Right atrium auricular region (tissue), 2 donors: Measurements from ENCODE around the gene CEP112. TPM values are rescaled to one million over a fixed set of nuclear protein-coding genes. Genes with fewer than 3 reads are reported as not detected.
"Not testable (repeated sequence)": the region's sequence is repeated elsewhere in the genome, so short reads cannot be mapped to it uniquely, and the experiment has no call there.

Source experiments
- DNase-seq: peaks from one replicate; pipeline ENCODE4 v3.0.0-alpha.2; 2019; ENCODE audit warnings: low spot score
- H3K27ac ChIP-seq, 2 donors: fragments of 200-600 bp; sonication (generic); 1 replicate in 1 of 2; 2 replicates in 1 of 2; pipeline ENCODE4 v1.5.1; 2016 to 2019
- H3K27me3 ChIP-seq, 2 donors: fragments of 200-600 bp; sonication (generic); one replicate each; pipeline versions ENCODE4 v1.5.1 to v1.6.0; 2017 to 2019
- H3K36me3 ChIP-seq: fragments of 200-600 bp; sonication (generic); one replicate; pipeline ENCODE4 v1.5.1; 2016
- H3K4me1 ChIP-seq, 2 donors: fragments of 200-600 bp; sonication (generic); one replicate each; pipeline versions ENCODE4 v1.5.1 to v1.6.0; 2017 to 2019
- H3K4me3 ChIP-seq, 2 donors: fragments of 200-600 bp; sonication (generic); 1 replicate in 1 of 2; 2 replicates in 1 of 2; pipeline ENCODE4 v1.5.1; 2017 to 2019; ENCODE audit warnings: mild to moderate bottlenecking in 1 of 2, moderate library complexity in 1 of 2
- H3K9me3 ChIP-seq, 2 donors: fragments of 200-600 bp; sonication (generic); one replicate each; pipeline ENCODE4 v1.5.1; 2019
- total RNA-seq, 2 donors: library from RNA; depleted of rRNA; stranded (reverse); fragments of >200 nt; gene quantifications; one replicate each; pipeline ENCODE4 v1.1.0, GENCODE V29; 2016
- TF ChIP-seq, protein P1 (sequence below), 2 donors: fragments of 200-600 bp; sonication (generic); IDR thresholded peaks; one replicate each; pipeline ENCODE4 v1.5.1; 2019; ENCODE audit warnings: antibody characterized with exemption in 2 of 2

CEP112 gene
- total RNA-seq, 2 donors from 2014 or later, result 8.1 to 11.2 TPM

DNA sequence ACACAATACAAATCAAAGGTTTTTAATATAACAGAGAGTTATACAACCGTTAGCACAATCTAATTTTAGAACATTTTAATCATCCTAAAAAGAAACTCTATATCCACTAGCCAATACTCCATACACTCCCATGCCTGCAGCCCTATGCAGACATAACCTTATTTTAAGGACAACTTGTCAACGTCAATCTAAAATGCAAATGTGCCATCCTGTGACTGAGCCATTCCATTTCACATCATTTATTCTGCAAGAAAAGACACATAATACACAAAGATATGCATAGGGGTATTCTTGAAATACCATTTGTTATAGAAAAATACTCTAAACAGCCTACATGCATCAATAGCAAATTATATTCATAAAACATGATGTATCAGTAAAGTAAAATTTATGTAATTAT lies 106.7 kb downstream of the CEP112 start:
- Histone ChIP-seq H3K9me3 (peaks cover 0 to 6% of the 10 kb centered on the region in 2 donors), H3K36me3 (no peaks in the 10 kb centered on the region), H3K4me1 (no peaks in the 10 kb centered on the region), H3K4me3 (no peak overlapping the region), H3K27me3 (no peaks in the 10 kb centered on the region), H3K27ac (no peak overlapping the region)
- DNase-seq, result no peak
- TF ChIP-seq, protein P1, sequence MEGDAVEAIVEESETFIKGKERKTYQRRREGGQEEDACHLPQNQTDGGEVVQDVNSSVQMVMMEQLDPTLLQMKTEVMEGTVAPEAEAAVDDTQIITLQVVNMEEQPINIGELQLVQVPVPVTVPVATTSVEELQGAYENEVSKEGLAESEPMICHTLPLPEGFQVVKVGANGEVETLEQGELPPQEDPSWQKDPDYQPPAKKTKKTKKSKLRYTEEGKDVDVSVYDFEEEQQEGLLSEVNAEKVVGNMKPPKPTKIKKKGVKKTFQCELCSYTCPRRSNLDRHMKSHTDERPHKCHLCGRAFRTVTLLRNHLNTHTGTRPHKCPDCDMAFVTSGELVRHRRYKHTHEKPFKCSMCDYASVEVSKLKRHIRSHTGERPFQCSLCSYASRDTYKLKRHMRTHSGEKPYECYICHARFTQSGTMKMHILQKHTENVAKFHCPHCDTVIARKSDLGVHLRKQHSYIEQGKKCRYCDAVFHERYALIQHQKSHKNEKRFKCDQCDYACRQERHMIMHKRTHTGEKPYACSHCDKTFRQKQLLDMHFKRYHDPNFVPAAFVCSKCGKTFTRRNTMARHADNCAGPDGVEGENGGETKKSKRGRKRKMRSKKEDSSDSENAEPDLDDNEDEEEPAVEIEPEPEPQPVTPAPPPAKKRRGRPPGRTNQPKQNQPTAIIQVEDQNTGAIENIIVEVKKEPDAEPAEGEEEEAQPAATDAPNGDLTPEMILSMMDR (IDR thresholded peaks at IDR 0.05), result no peak

DNA sequence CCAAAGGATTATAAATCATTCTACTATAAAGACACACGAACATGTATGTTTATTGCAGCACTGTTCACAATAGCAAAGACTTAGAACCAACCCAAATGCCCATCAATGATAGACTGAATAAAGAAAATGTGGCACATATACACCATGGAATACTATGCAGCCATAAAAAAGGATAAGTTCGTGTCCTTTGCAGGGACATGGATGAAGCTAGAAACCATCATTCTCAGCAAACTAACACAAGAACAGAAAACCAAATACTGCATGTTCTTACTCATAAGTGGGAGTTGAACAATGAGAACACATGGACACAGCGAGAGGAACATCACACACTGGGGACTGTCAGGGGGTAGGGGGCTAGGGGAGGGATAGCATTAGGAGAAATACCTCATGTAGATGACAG lies 111.3 kb downstream of the CEP112 start:
- not testable (repeated sequence) for H3K4me3 ChIP-seq, DNase-seq, H3K27me3 ChIP-seq, H3K36me3 ChIP-seq, H3K4me1 ChIP-seq, H3K27ac ChIP-seq, H3K9me3 ChIP-seq

DNA sequence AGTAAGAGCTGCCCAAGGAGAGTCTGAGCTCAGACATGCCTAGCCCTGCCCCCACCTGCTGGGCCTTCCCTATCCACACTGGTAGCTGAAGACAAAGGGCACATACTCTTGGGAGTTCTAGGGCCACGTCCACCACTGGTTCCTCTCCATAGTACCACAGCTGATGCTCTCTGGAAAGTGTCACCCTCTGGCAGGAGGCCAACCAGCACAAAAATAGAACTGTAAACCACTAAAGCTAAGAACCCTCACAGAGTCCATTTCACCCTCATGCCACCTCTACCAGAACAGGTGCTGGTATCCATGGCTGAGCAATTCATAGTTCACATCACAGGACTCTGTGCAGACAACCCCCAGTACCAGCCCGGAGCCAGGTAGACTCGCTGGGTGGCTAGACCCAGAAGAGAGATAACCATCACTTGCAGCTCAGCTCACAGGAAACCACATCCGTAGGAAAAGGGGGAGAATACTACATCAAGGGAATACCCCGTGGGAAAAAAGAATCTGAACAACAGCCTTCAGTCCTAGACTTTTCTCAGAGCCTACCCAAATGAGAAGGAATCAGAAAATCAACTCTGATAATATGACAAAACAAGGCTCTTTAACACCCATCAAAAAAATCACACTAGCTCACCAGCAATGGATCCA lies 115.3 kb downstream of the CEP112 start:
- Histone ChIP-seq H3K4me1 (no peaks in the 10 kb centered on the region), H3K27me3 (no peaks in the 10 kb centered on the region), H3K27ac (no peak overlapping the region), H3K4me3 (no peak overlapping the region), H3K36me3 (no peaks in the 10 kb centered on the region), H3K9me3 (no peaks in the 10 kb centered on the region)
- no peak for DNase-seq
- TF ChIP-seq, protein P1 (IDR thresholded peaks at IDR 0.05), result no peak

DNA sequence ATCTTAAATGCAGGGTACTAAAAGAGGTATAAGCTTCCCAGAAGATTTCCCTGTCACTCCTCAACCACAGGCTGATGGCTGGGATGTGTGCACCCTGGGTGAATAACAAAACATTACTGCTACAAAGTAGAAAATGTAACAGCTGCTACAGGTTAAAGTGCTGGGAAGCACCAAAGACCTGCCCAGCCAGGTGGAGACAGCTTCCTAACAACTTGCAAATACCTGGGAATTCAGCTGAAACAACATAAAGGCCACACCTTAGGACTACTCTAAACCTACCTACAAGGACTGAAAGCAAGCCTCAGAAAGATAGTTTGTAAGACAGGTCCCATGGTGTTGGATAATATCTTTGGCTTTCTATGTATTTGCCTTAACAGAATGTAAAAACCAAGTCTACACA lies 118.5 kb downstream of the CEP112 start:
- Histone ChIP-seq H3K27ac (no peak overlapping the region), H3K36me3 (no peaks in the 10 kb centered on the region), H3K4me3 (no peak overlapping the region), H3K9me3 (no peaks in the 10 kb centered on the region), H3K27me3 (no peaks in the 10 kb centered on the region), H3K4me1 (no peaks in the 10 kb centered on the region)
- TF ChIP-seq, protein P1 (IDR thresholded peaks at IDR 0.05), result no peak
- DNase-seq, result no peak

DNA sequence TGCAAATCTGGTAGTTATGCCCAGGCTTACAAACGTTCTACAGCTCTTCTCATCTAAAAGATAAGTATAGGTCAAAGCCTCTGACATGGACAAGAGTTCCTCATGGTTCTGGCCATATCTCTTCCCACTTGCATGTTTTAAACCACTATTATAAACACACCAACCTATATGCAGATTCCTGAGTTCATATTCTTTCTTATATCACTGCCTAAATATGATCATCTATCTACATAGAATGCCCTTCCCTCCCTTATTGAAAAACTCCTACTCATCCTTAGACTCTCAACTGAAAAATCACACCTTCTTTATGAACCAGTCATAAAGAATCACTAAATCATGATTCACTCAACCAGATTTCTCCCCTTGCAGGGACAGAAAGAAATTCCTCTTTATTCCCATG lies 128.2 kb downstream of the CEP112 start:
- DNase-seq, result no peak
- H3K4me1 ChIP-seq, result no peaks in the 10 kb centered on the region
- no peak overlapping the region for H3K4me3 ChIP-seq
- H3K27me3 ChIP-seq, result no peaks in the 10 kb centered on the region
- no peaks in the 10 kb centered on the region for H3K9me3 ChIP-seq
- TF ChIP-seq, protein P1 (IDR thresholded peaks at IDR 0.05), result no peak
- no peak overlapping the region for H3K27ac ChIP-seq
- H3K36me3 ChIP-seq, result peaks cover 7% of the 10 kb centered on the region

DNA sequence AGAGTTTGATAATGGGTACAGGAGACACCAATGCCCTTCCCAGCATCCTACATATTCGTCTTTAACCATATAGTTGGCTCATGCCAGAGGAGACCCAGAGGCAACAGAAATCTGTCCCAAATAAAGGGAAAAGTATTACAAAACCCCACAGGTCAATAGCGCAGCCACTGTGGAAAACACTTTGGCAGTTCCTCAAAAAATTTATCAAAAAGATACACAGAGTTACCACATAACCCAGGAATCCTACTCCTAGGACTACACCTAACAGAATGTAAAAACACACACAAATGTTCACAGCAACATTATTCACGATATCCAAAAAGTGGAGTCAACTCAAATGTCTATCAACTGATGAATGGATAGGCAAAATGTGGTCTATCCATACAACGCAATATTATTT lies 135.8 kb downstream of the CEP112 start:
- no peaks in the 10 kb centered on the region for H3K4me1 ChIP-seq
- H3K36me3 ChIP-seq, result no peaks in the 10 kb centered on the region
- no peak overlapping the region for H3K27ac ChIP-seq
- H3K9me3 ChIP-seq, result no peaks in the 10 kb centered on the region
- H3K27me3 ChIP-seq, result no peaks in the 10 kb centered on the region
- TF ChIP-seq, protein P1 (IDR thresholded peaks at IDR 0.05), result no peak
- no peak overlapping the region for H3K4me3 ChIP-seq
- no peak for DNase-seq
